H9 (cell line): ENCODE measurements around the gene SLC35E4. TPM values are rescaled to one million over a fixed set of nuclear protein-coding genes. Genes with fewer than 3 reads are reported as not detected.
A peak's percentile ranks its signal among the peaks of the same experiment; 100 is the strongest.

Source experiments
- DNase-seq: peaks from one replicate; pipeline ENCODE4 v3.0.0-alpha.2; 2017
- H2AFZ ChIP-seq: one replicate; pipeline ENCODE4 v1.6.1; 2013; ENCODE audit warnings: mild to moderate bottlenecking, low read length, control low read depth, moderate library complexity
- H2AK5ac ChIP-seq: 2 replicates; pipeline ENCODE4 v1.6.1; 2013; ENCODE audit warnings: low read length, control low read depth, mixed read lengths; ENCODE audit not compliant: insufficient read length
- H2BK120ac ChIP-seq: one replicate; pipeline ENCODE4 v1.6.1; 2013; ENCODE audit warnings: low read depth, mild to moderate bottlenecking, low read length, control low read depth, inconsistent platforms; ENCODE audit not compliant: poor library complexity, severe bottlenecking
- H2BK12ac ChIP-seq: 2 replicates; pipeline ENCODE4 v1.6.1; 2013; ENCODE audit warnings: low read length, control low read depth, mixed read lengths, low read depth; ENCODE audit not compliant: insufficient read length
- H2BK15ac ChIP-seq: 2 replicates; pipeline ENCODE4 v1.6.1; 2013; ENCODE audit warnings: low read depth, low read length, control low read depth
- H2BK20ac ChIP-seq: one replicate; pipeline ENCODE4 v1.6.1; 2013; ENCODE audit warnings: low read depth, mild to moderate bottlenecking, low read length, control low read depth, inconsistent platforms; ENCODE audit not compliant: poor library complexity, severe bottlenecking
- H2BK5ac ChIP-seq: 2 replicates; pipeline ENCODE4 v1.6.1; 2013; ENCODE audit warnings: low read length, control low read depth, mixed read lengths; ENCODE audit not compliant: insufficient read length
- H3K14ac ChIP-seq: 2 replicates; pipeline ENCODE4 v1.6.1; 2013; ENCODE audit warnings: low read length, control low read depth; ENCODE audit not compliant: insufficient read depth
- H3K18ac ChIP-seq: 2 replicates; pipeline ENCODE4 v1.6.1; 2013; ENCODE audit warnings: low read depth, mild to moderate bottlenecking, mixed read lengths, low read length, control low read depth; ENCODE audit not compliant: insufficient read length
- H3K23ac ChIP-seq: 2 replicates; pipeline ENCODE4 v1.6.1; 2013; ENCODE audit warnings: low read length, control low read depth, mixed read lengths, low read depth; ENCODE audit not compliant: insufficient read length
- H3K23me2 ChIP-seq: 2 replicates; pipeline ENCODE4 v1.6.1; 2013; ENCODE audit warnings: low read depth, mild to moderate bottlenecking, mixed read lengths, low read length, control low read depth; ENCODE audit not compliant: insufficient read length, poor library complexity, severe bottlenecking
- H3K27ac ChIP-seq: 2 replicates; pipeline ENCODE4 v1.5.1; 2013; ENCODE audit warnings: low read length, control low read depth, mixed read lengths, low read depth; ENCODE audit not compliant: insufficient read length
- H3K27me3 ChIP-seq: 2 replicates; pipeline ENCODE4 v1.6.1; 2013; ENCODE audit warnings: low read length, control low read depth, inconsistent platforms; ENCODE audit not compliant: insufficient read depth
- H3K4ac ChIP-seq: 2 replicates; pipeline ENCODE4 v1.6.1; 2013; ENCODE audit warnings: low read depth, mild to moderate bottlenecking, control low read depth, inconsistent platforms, low read length, moderate library complexity
- H3K4me1 ChIP-seq: 2 replicates; pipeline ENCODE4 v1.6.1; 2013; ENCODE audit warnings: low read length, control low read depth, inconsistent platforms; ENCODE audit not compliant: insufficient read depth
- H3K4me2 ChIP-seq: 2 replicates; pipeline ENCODE4 v1.6.1; 2013; ENCODE audit warnings: low read length, control low read depth, mixed read lengths; ENCODE audit not compliant: insufficient read length, insufficient read depth
- H3K56ac ChIP-seq: 2 replicates; pipeline ENCODE4 v1.6.1; 2013; ENCODE audit warnings: low read depth, mild to moderate bottlenecking, mixed read lengths, low read length, control low read depth; ENCODE audit not compliant: insufficient read length
- H3K79me1 ChIP-seq: 2 replicates; pipeline ENCODE4 v1.6.1; 2013; ENCODE audit warnings: low read depth, mild to moderate bottlenecking, moderate library complexity, low read length, control low read depth, inconsistent platforms; ENCODE audit not compliant: insufficient read depth, poor library complexity, severe bottlenecking
- H3K79me2 ChIP-seq: 2 replicates; pipeline ENCODE4 v1.6.1; 2013; ENCODE audit warnings: low read length, control low read depth, inconsistent platforms; ENCODE audit not compliant: insufficient read depth
- H3K9ac ChIP-seq: 2 replicates; pipeline ENCODE4 v1.6.1; 2013; ENCODE audit warnings: low read length, control low read depth, mixed read lengths; ENCODE audit not compliant: insufficient read length; ENCODE audit errors: extremely low read depth
- H3K9me3 ChIP-seq: one replicate; pipeline ENCODE4 v1.6.1; 2013; ENCODE audit warnings: low read depth, low read length, inconsistent platforms; ENCODE audit not compliant: control insufficient read depth
- H3T11ph ChIP-seq: one replicate; pipeline ENCODE4 v1.6.1; 2013; ENCODE audit warnings: mild to moderate bottlenecking, low read length, control low read depth, inconsistent platforms
- H4K20me1 ChIP-seq: one replicate; pipeline ENCODE4 v1.6.1; 2013; ENCODE audit not compliant: control insufficient read depth, insufficient read length, insufficient read depth
- H4K5ac ChIP-seq: 2 replicates; pipeline ENCODE4 v1.6.1; 2013; ENCODE audit warnings: low read depth, mild to moderate bottlenecking, mixed read lengths, low read length, control low read depth; ENCODE audit not compliant: insufficient read length
- H4K8ac ChIP-seq: replicated peaks from 2 replicates; pipeline ENCODE4 v1.6.1; 2013; ENCODE audit warnings: low read length, control low read depth, mixed read lengths, low read depth; ENCODE audit not compliant: insufficient read length
- H4K91ac ChIP-seq: 2 replicates; pipeline ENCODE4 v1.6.1; 2013; ENCODE audit warnings: low read depth, mild to moderate bottlenecking, moderate library complexity, mixed read lengths, low read length, control low read depth; ENCODE audit not compliant: insufficient read length
- H3K27ac Mint-ChIP-seq, 3 experiments: 2 replicates in 2 of 3; 3 replicates in 1 of 3; pipeline ENCODE4 v1.8.0; 2020 to 2021; ENCODE audit warnings: mixed read lengths in 3 of 3, mild to moderate bottlenecking in 1 of 3, moderate library complexity in 1 of 3
- H3K27me3 Mint-ChIP-seq: 2 replicates; pipeline ENCODE4 v1.8.0; 2021; ENCODE audit warnings: low read depth, mild to moderate bottlenecking, moderate library complexity, mixed read lengths
- H3K36me3 Mint-ChIP-seq, 3 experiments: 2 replicates in 2 of 3; 3 replicates in 1 of 3; pipeline ENCODE4 v1.8.0; 2020 to 2021; ENCODE audit warnings: low read depth in 3 of 3, mixed read lengths in 3 of 3; ENCODE audit not compliant: insufficient read depth in 1 of 3
- H3K4me1 Mint-ChIP-seq, 2 experiments: 2 replicates each; pipeline ENCODE4 v1.8.0; 2020; ENCODE audit warnings: mixed read lengths in 2 of 2
- H3K4me3 Mint-ChIP-seq, 2 experiments: 2 replicates in 1 of 2; 3 replicates in 1 of 2; pipeline ENCODE4 v1.8.0; 2020 to 2021; ENCODE audit warnings: mild to moderate bottlenecking in 2 of 2, mixed read lengths in 2 of 2, moderate library complexity in 1 of 2
- H3K9me3 Mint-ChIP-seq, 2 experiments: 2 replicates in 1 of 2; 3 replicates in 1 of 2; pipeline ENCODE4 v1.8.0; 2020; ENCODE audit warnings: mild to moderate bottlenecking in 2 of 2, mixed read lengths in 2 of 2, moderate library complexity in 1 of 2
- CTCF ChIP-seq: fragments of 200-600 bp; sonication (generic); conservative IDR thresholded peaks from 3 replicates; pipeline ENCODE4 v1.8.0; 2021; ENCODE audit warnings: antibody characterized with exemption, mild to moderate bottlenecking
- WGBS: extraction: QIAGEN DNeasy Blood & Tissue Kit; methylation state at CpG from one replicate; pipeline ENCODE4 v1.1.7; 2013; ENCODE audit warnings: missing lambda C conversion rate, low lambda C conversion rate, mixed read lengths; ENCODE audit not compliant: insufficient read length; ENCODE audit errors: extremely low coverage; 5-methylcytosine and 5-hydroxymethylcytosine counted together
- total RNA-seq: library from RNA; stranded (reverse); gene quantifications from 2 replicates; pipeline ENCODE4 v1.2.1, GENCODE V29; 2021

The SLC35E4 gene
- total RNA-seq, 1 experiment from 2014 or later: 3.7 TPM

- H3K23me2 ChIP-seq: no peaks in the 10 kb centered on the region
- Mint-ChIP-seq H3K27me3 (peaks cover 9% of the 10 kb centered on the region), H3K27ac (peak overlapping the region in 1 of 3 experiments; percentile 76; a peak in 1 of 7 replicates), H3K36me3 (no peaks in the 10 kb centered on the region), H3K9me3 (no peaks in the 10 kb centered on the region), H3K4me3 (no peak overlapping the region; a peak in 1 of 5 replicates), H3K4me1 (peaks cover 26 to 28% of the 10 kb centered on the region in 2 experiments)
- H3K4me1 ChIP-seq: peaks cover 9% of the 10 kb centered on the region
- no peak overlapping the region for H2BK15ac ChIP-seq
- H3K18ac ChIP-seq: peak overlapping the region; percentile 38
- H3K4ac ChIP-seq: no peak overlapping the region
- no peak overlapping the region for H4K91ac ChIP-seq
- H3K27ac ChIP-seq: no peak overlapping the region
- H3K27me3 ChIP-seq: no peaks in the 10 kb centered on the region
- no peak overlapping the region for H2BK120ac ChIP-seq
- H4K5ac ChIP-seq: no peak overlapping the region
- no peak overlapping the region for H3K9ac ChIP-seq
- H3T11ph ChIP-seq: no peak overlapping the region
- no peak overlapping the region for H2BK5ac ChIP-seq
- WGBS: no CpG with 5 or more reads among the region's 2 CpGs
- no peak for DNase-seq
- H4K20me1 ChIP-seq: no peaks in the 10 kb centered on the region
- H3K56ac ChIP-seq: no peak overlapping the region
- no peak overlapping the region for H2AFZ ChIP-seq
- H3K79me1 ChIP-seq: no peaks in the 10 kb centered on the region
- no peaks in the 10 kb centered on the region for H3K9me3 ChIP-seq
- H3K4me2 ChIP-seq: no peak overlapping the region
- no peak overlapping the region for H2AK5ac ChIP-seq
- no peak overlapping the region for H4K8ac ChIP-seq
- H3K14ac ChIP-seq: no peak overlapping the region
- TF ChIP-seq CTCF: no peak
- H2BK12ac ChIP-seq: no peak overlapping the region
- H3K23ac ChIP-seq: no peak overlapping the region
- no peaks in the 10 kb centered on the region for H3K79me2 ChIP-seq
- H2BK20ac ChIP-seq: no peak overlapping the region
These were observed 46.2 kb downstream of the SLC35E4 start for GRCh38 chr22:30681831-30682230.
